HL-60/S4 treated with retinoic acid at 250 ng/mL for 4 days and 3 days (cell line): Measurements from ENCODE around the gene TBC1D24.

ENCODE experiments used
- in situ Hi-C: fragments of 300-500 bp; cut with MboI; formaldehyde crosslinking; loops from 2 replicates; pipeline ENCODE4 v1.7.0; 2022; ENCODE audit warnings: low sequenced_read_pairs

The TBC1D24 gene

DNA sequence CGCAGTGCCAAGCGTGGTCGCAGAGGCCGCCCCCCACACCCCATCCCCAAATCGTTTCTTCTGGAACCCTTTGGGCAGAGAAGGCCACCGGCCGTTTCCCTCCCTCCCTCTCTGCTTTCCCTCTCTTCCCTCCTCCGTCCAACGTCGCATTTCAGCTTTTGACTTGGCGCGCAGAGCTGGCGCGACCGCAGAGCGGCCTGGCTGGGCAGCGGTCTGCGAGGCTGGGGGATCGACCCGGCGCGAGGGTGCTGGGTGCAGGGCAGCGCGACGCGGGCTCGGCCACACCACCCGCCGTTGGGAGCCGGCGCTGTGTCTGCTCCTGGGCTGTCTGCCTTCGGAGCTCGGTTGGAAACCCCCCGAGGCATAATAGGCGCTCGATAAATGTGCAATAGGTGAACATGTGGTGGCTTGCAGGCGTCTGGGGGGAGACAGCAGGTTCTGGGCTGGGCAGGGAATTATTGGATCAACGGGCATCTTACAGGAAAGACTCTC, 6.6 kb upstream of the TBC1D24 start:
- in situ Hi-C loops: no loop called here

DNA sequence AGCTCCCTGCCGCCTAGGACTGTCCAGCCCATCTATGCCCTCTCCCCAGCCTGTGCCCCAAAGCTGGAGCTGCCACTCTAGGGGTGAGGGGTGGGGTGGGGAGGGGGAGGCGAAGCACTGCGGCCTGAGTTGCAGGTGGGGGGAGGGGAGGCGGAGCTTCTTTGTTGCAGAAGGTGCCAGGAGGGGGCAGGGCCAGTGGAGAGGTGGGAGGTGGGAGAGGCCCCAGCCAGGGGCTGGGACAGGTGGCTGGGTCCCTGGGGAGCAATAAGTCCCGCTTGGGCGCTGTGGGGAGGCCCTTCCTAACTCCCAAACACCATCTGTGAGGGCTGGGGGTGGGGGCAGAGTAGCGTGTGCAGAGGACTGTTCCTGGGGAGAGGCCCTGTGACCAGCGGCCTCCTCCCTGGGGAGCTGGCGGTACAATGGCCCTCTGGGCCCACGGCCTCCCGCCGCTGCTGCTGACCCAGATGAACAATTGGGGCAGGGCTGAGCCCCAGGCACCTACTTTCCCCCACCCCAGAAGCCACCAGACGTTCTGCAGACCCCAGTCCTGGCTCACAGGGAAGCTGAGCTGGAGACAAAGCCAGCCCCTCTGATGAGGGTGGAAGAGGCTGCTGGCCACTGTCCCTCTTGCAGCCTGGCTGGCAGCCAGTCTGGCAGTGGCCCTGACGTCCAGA, 6.1 kb upstream of the TBC1D24 start:
- in situ Hi-C loops: no loop called here

DNA sequence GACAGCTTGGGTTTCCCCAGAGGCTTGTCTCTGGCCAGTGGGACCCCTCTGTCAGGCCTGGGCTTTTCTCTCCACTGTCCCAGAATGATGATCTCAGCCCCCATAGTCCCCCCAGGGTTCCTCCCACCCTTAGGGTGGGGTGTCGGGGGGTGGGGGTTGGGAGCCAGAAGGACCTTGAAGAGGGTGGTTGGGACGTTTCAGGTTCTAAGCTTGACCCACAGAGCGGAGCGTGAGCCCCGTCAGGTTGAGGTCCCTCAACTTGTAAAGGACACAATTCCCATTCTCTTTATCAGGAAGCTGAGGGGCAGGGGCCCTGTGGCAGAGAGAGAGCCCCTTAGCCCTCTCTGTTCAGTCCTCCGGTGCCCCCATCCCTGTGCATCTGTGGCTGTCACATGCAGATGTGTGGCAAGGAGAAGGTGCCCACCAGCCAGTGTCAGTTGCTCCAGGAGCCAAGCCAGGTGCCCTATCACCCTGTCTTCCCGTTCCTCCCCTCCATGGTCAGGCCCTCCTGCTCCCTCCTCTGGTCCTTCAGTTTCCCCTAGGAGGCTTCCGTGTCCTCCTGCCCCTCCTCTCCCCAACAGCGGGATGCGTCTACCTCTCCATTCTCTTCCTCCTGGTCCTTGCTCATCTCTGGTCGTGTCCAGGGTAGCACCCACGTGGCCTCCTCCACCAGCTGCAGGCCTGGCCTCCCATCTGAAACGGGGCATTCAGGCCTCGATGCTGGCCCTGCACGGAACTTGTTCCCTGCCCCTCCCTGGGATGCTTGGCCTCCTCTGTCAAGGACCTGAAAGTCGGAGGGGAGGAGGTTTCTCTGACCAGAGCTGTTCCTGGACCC, 5.3 kb upstream of the TBC1D24 start:
- in situ Hi-C loops: no loop called here

DNA sequence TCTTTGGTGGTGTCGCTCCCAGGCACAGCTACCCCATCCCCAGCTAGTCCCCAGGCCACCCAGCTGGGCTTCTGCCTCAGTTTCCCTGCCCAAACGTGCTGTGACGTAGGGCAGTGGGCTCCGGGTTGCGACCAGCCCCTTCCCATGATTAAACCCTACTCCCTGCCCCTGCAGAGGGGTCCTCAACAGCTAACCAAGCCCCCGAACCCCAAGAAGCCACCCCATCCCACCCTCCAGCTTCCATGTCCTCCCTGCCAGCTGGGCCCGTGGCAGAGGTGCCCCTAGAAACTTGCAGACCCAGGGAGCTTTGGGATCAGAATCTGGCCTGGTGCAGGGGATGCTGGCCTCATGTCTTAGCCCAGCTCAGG, 4.7 kb upstream of the TBC1D24 start:
- in situ Hi-C loops: no loop called here

DNA sequence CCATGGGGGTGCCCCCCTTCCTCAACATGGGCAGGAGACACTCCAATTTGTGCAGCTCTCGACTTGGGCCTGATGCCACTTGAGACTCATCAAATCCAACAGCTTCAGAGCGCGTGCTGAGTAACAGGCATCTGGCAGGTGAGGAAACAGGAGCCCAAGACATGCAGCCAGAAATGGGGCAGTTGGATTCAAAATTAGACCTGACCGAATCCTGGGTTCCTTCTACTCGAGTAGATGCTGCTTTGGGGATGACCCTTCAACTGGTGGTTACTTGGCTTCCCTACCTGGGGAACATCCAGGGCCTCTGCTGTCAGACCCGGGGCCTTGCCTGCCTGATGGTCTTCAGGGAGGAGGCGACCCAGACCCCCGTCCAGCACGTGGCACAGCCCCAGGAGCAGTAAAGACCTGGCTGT, 4.3 kb upstream of the TBC1D24 start:
- in situ Hi-C loops: no loop called here

DNA sequence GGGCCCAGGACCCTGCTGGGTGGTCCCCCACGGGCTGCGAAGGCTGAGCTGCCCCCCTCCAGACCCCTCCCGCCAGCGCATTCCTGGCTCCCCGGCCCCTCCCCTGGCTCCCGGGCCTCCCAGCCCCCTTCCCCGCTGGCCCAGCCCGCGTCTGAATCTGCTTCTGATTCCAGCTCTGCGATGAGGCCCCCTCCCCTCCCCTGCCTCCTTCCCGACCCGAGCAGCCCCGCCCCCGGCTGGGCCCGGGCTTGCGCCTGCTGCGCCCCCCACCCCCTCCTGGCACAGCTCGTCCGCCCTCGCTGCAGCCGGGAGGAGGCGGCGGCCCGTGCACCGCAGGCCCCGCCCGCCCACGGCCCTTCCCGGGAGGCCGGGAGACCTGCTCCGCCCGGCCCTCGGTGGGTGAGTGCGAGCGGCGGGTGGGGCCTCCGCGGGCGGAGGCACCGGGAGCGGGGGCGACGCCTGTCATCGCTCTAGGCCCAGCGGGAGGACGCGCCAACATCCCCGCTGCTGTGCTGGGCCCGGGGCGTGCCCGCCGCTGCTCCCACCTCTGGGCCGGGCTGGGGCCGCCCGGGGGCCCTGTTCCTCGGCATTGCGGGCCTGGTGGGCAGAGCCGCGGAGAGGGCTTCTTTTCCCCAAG, 3.8 kb upstream of the TBC1D24 start, which contains the start of gene NTN3:
NTN3 (plus strand) TSS at position 282 of the 637 bp plus-strand sequence. CDS start 405 bp downstream, outside the sequence.
- in situ Hi-C loops: no loop called here

DNA sequence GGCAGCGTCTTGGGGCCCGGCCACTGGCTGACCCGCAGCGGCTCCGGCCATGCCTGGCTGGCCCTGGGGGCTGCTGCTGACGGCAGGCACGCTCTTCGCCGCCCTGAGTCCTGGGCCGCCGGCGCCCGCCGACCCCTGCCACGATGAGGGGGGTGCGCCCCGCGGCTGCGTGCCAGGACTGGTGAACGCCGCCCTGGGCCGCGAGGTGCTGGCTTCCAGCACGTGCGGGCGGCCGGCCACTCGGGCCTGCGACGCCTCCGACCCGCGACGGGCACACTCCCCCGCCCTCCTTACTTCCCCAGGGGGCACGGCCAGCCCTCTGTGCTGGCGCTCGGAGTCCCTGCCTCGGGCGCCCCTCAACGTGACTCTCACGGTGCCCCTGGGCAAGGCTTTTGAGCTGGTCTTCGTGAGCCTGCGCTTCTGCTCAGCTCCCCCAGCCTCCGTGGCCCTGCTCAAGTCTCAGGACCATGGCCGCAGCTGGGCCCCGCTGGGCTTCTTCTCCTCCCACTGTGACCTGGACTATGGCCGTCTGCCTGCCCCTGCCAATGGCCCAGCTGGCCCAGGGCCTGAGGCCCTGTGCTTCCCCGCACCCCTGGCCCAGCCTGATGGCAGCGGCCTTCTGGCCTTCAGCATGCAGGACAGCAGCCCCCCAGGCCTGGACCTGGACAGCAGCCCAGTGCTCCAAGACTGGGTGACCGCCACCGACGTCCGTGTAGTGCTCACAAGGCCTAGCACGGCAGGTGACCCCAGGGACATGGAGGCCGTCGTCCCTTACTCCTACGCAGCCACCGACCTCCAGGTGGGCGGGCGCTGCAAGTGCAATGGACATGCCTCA, 3.1 kb upstream of the TBC1D24 start:
- in situ Hi-C loops: no loop called here

DNA sequence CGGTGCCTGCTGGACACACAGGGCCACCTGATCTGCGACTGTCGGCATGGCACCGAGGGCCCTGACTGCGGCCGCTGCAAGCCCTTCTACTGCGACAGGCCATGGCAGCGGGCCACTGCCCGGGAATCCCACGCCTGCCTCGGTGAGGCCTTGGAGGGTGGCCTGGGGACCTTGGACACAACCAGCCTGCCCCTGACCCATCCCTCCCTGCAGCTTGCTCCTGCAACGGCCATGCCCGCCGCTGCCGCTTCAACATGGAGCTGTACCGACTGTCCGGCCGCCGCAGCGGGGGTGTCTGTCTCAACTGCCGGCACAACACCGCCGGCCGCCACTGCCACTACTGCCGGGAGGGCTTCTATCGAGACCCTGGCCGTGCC, 2.5 kb upstream of the TBC1D24 start:
- in situ Hi-C loops: no loop called here

DNA sequence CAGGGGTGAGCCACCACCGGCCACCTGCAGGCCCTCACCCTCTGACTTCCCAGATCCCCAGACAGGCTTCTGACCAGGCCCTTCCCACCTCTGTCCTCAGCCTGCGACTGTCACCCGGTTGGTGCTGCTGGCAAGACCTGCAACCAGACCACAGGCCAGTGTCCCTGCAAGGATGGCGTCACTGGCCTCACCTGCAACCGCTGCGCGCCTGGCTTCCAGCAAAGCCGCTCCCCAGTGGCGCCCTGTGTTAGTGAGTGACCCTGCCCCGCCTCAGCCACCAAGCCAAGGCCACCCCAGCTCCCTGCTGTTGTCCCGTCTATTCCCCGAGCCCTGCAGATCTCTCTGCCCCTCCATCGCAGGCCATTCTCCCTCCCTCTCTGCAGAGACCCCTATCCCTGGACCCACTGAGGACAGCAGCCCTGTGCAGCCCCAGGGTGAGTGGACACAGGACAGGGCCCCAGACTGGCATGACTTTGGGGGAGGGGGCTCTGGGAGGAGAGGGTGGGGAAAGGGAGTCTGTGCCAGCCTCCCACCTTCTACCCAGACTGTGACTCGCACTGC, 2.0 kb upstream of the TBC1D24 start:
- in situ Hi-C loops: no loop called here

DNA sequence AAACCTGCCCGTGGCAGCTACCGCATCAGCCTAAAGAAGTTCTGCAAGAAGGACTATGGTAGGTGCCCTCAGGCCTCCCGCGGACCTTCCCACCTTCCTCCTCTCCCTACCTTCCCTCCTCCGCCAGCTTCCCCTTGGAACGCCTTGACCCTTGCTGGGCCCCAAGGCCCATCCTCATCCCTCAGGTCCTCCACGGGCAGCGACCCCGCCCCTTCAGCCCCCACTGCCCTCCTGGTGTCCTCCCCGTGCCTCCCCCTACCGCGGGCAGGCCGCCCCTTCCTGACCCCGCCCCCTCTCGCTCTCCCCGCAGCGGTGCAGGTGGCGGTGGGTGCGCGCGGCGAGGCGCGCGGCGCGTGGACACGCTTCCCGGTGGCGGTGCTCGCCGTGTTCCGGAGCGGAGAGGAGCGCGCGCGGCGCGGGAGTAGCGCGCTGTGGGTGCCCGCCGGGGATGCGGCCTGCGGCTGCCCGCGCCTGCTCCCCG, 1.4 kb upstream of the TBC1D24 start:
- in situ Hi-C loops: no loop called here

DNA sequence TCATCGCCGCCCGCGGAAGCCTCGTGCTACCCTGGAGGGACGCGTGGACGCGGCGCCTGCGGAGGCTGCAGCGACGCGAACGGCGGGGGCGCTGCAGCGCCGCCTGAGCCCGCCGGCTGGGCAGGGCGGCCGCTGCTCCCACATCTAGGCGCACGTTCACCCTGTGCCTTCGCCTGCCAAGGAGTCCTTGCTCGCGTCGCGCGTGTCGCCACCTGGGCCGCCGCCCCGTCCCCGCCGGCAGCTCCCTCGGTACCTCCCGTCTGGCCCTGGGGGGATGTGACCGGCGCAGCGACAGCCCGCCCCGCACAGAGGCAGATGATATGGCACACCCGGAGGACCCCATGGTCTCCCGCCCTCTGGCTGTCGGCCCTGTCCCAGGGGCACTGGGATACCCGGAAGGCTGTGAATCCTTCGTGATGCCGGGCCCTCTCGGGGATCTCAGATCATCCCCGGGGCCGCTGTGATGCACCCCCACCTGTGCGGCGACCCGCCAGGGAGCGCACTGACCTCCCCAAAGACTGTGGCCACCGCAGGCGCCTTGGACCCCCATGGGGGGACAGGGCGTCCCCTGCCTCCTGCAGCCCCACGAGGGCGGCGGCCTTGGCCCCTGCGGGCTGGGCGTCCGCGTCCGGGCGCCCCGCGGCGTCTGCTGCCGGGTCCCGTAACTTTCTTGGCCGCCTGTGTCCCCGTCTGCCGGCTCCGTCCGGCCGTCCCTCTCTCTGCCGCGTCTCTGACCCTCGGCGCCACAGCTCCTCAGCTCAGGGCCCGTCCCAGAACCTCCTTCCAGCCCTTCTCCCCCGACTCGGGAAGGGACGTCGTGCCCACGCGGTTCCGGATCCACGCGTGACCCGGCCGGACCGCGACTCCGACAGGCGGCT, 689 bp upstream of the TBC1D24 start:
- in situ Hi-C loops: no loop called here

DNA sequence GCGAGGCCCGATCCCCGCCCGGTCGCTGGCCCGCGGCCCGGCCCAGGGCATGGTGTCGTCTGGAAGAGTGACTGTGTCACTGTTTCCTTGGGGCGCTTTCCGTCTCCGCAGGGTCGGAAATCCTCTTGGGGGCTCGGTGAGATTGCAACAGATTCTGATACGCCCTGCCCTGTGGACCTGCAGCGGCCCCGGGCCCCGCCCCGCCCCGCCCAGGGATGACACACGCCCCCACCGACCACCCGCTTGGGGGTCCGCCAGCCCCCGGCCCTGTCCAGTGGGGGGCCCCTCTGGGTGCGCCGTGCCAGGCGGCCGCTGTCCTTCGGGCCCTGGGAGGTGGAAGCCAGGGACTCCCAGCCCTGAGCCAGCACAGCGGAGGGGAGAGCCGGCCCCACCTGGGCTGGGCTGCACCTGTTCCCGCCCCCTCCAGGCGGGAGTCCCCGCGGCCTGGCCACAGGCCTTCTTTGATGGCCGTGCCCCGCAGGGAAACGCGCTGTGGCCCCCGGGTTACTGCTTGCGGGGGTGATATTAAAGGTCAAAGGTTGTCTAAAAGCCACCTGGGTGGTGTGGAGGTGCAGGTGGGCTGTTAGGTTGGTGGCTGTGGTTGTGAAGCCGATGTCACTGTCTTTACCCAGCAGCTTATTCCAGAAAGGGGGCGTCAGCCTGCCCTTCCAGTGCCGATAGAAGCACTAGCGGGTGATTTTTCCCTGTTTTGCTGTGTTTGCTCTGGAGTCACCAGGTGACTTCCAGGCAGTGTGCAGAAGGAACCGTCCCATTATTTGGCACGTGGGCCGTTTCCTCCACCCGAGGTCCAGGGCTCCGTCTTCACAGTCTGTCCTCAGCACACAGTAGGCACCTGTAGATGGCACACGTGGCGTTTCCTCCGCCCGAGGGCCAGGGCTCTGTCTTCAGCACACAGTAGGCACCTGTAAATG, 752 bp downstream of the TBC1D24 start:
- in situ Hi-C loops: loop anchor here (25.0 kb wide), 1 partner anchor 463 kb away; the partner anchor contains the start of genes NPW and ZNF598

DNA sequence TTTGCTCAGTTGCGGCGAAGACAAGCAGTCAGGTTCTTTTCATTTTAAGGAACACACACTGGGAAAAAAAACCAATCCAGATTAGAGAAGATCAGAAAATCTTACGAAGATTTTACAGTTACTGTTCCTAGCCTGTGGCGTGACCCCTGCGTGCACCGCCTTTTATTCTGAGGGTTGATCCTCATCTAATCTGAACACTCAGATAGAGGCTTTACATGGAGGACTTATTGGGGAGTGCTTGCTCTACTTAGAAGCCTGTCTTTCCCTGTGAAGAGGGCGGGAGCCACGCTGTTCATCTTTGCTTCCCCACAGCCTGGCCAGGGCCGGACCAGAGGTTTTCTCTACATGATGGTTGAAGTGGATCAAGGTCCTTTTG, 1.4 kb downstream of the TBC1D24 start:
- in situ Hi-C loops: loop anchor here (25.0 kb wide), 1 partner anchor 464 kb away; the partner anchor contains the start of genes NPW and ZNF598

DNA sequence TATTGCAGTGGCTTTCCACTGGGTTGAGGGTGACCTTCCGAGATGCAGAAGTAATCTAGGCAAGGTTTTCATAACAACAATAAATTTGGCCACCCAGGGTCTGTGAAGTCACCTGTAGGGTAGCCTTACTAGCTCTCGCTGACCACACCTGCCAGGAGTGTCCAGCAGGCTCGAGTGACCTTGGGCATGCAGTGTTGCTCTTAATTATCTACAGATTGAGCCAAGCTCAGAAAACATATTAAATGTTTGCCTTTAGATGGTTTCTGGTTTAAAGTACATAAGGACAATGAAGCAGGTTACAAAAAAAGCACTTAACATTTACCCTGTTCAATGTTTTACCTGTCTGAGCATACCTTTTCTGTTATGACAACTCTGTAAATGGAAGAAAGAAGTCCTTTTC, 1.8 kb downstream of the TBC1D24 start:
- in situ Hi-C loops: loop anchor here (25.0 kb wide), 1 partner anchor 464 kb away; the partner anchor contains the start of genes NPW and ZNF598

DNA sequence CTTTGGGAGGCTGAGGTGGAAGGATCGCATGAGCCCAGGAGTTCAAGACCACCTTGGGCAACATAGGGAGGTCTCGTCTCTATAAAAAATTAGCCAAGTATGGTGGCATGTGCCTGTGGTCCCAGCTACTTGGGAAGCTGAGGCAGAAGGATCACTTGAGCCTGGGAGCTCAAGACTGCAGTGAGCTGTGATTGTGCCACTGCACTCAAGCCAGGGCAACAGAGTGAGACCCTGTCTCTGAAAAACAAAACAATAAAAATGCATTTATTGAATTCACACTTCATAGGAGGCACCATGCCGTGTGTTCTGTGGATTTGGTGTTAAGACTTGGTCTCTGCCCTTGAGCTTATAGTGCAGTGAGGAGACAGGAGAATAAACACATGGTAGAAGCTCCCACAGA, 2.4 kb downstream of the TBC1D24 start:
- in situ Hi-C loops: loop anchor here (25.0 kb wide), 1 partner anchor 465 kb away; the partner anchor contains the start of genes NPW and ZNF598

DNA sequence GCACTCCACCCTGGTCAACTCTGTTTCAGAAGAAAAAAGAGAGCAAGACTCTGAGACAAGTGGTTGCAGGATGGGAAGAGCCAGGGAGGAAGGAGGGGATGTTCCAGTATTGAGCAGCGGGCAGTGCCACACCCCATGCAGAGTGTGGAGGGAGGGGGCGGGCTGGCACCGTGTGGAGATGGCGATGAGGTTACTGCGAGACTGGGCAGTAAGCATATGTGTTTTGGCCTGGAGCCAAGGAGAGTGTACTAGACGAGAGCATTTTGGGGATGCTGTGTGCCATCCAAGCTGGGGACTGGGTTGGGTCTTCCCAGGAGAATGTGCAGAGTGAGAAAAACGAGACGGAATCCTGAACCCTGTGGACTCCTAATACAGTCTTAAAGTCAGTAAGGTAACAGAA, 3.4 kb downstream of the TBC1D24 start:
- in situ Hi-C loops: loop anchor here (25.0 kb wide), 1 partner anchor 466 kb away; the partner anchor contains the start of genes NPW and ZNF598

DNA sequence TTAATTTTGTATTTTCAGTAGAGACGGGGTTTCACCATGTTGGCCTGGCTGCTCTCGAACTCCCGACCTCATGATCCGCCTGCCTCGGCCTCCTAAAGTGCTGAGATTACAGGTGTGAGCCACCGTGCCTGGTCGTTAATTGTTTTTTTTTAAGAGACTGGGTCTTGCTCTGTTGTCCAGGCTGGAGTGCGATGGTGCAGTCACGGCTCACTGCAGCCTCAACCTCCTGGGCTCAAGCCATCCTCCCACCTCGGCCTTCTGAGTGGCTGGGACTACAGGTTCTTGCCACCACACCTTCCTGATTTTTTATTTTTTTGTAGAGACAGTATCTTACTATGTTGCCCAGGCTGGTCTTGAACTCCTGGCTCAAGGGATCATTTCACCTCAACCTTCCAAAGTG, 5.1 kb downstream of the TBC1D24 start:
- in situ Hi-C loops: loop anchor here (10.0 to 25.0 kb wide), 2 partner anchors 55 to 468 kb away; partner anchors contain the start of genes CCNF, NPW and ZNF598

DNA sequence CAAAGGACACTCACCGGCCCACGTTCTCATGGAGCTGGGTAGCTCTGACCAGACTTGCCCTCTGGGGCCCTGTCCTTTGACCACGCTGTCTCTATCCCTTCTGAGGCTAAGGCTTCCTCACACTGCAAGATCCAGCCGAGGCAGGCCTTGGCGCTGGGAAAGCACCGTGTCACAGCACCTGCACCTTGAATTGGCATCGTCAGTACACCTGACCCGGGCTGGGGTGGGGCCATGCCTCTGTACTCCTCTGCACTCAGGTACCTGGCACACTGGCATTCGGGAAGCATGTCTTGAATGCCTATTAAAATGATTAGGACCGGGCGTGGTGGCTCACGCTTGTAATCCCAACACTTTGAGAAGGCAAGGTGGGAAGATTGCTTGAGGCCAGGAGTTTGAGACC, 6.0 kb downstream of the TBC1D24 start:
- in situ Hi-C loops: loop anchor here (10.0 to 25.0 kb wide), 2 partner anchors 56 to 469 kb away; partner anchors contain the start of genes CCNF, NPW and ZNF598
